Fibroblast of skin of abdomen (primary cell): ENCODE measurements around the gene MSH5.
"Not testable (repeated sequence)": the region's sequence is repeated elsewhere in the genome, so short reads cannot be mapped to it uniquely, and the experiment has no call there.

Experiments used
- DNase-seq: peaks from one replicate; pipeline ENCODE4 v3.0.0-alpha.2; 2013

MSH5 gene

GRCh38 chr6:31779908-31780307 lies 40.1 kb downstream of the MSH5 start:
- DNase-seq, result no peak

- DNase-seq, result no peak
These were observed 40.9 kb downstream of the MSH5 start for GRCh38 chr6:31780507-31781243.

- no peak for DNase-seq
These were observed 41.7 kb downstream of the MSH5 start for GRCh38 chr6:31781244-31782125.

GRCh38 chr6:31782126-31782855 lies 42.5 kb downstream of the MSH5 start:
- no peak for DNase-seq

- DNase-seq, result no peak
These were observed 44.5 kb downstream of the MSH5 start for GRCh38 chr6:31784098-31784925.

GRCh38 chr6:31785475-31785874 lies 45.7 kb downstream of the MSH5 start:
- DNase-seq, result no peak

- peak; percentile 46 for DNase-seq
These were observed 51.7 kb downstream of the MSH5 start for GRCh38 chr6:31791324-31792089.

GRCh38 chr6:31792090-31792374 lies 52.2 kb downstream of the MSH5 start:
- DNase-seq, result no peak

GRCh38 chr6:31792761-31793171 lies 53.0 kb downstream of the MSH5 start:
- DNase-seq, result no peak

GRCh38 chr6:31793927-31794245 lies 54.1 kb downstream of the MSH5 start:
- not testable (repeated sequence) for DNase-seq

GRCh38 chr6:31794294-31794865 lies 54.6 kb downstream of the MSH5 start:
- DNase-seq, result peak; percentile 42

- no peak for DNase-seq
These were observed 55.2 kb downstream of the MSH5 start for GRCh38 chr6:31794866-31795615.

GRCh38 chr6:31795616-31796298 lies 56.0 kb downstream of the MSH5 start, which contains the start of gene VARS1:
VARS1 (minus strand) TSS chr6:31795752; CDS start chr6:31795217, 535 bp downstream.
- DNase-seq, result peak; percentile 89

GRCh38 chr6:31796993-31797385 lies 57.2 kb downstream of the MSH5 start:
- DNase-seq, result no peak

GRCh38 chr6:31797588-31797987 lies 57.8 kb downstream of the MSH5 start:
- DNase-seq, result no peak

- no peak for DNase-seq
These were observed 60.0 kb downstream of the MSH5 start for GRCh38 chr6:31799781-31800180.

GRCh38 chr6:31801031-31801927 lies 61.5 kb downstream of the MSH5 start:
- not testable (repeated sequence) for DNase-seq

- no peak for DNase-seq
These were observed 66.2 kb downstream of the MSH5 start for GRCh38 chr6:31805939-31806469.
